Activated CD4-positive, CD25-positive, alpha-beta regulatory T cell treated with anti-CD3 and anti-CD28 coated beads, Interleukin-2, amount 50 U/mL, for 24 hours (primary cell): ENCODE measurements around the gene CADM2.

Experiments
- ATAC-seq, 2 donors: fragments of 150-1000 bp; cut with Tn5 transposase; one replicate each; pipeline ENCODE4 v1.10.0; 2021; ENCODE audit warnings: mild to moderate bottlenecking in 1 of 2, moderate library complexity in 1 of 2

The CADM2 gene

DNA sequence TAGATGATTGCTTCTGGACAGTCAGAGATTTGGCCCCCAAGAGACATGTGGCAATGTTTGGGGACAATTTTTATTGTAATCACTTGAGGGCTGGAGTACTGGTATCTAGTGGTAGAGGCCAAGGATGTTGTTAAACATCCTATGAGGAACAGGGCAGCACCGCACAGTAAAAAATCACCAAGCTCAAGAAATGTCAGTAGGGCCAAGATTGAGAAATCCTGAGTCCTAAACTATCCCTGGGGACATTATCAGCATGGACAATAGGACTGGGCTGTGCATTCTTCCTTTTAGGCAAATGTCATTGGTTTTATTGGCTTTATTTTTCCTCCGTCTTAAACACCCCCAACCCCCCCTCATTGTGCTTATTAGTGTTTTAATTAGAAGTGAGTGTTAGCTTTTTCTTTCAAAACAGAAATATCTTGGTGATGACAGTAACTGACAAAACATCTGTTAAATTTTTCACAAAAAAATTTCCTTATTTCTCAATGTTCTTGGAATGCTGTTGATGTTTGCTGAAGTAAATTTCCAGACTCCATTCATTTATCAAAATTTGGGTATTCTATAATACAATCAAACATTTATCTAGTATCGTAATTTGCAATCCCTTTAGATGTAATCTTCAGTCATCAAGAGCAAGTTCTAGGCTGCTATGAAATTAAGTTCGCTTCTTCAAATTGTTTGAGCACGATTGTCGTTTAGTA is 1087.8 kb downstream of the CADM2 start:
- no peak for ATAC-seq

DNA sequence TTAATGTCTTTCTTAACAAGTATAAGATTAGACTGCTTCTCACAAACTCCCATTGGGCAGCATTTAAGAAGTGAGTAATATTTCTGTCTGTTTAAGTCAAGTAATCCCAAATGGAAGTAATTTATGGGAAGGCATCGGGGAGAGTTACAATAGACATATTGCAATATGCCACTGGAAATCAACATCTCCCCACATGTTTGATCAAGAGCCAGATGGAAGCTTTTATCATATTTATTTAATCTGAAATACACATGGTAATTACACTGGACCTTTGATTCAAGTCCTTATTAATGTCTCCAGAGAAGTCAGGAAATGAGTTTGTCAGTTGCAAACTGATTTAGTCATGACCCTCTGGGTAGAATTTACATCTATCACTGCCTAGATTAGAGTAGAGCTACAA is 1088.4 kb downstream of the CADM2 start:
- ATAC-seq, result no peak

DNA sequence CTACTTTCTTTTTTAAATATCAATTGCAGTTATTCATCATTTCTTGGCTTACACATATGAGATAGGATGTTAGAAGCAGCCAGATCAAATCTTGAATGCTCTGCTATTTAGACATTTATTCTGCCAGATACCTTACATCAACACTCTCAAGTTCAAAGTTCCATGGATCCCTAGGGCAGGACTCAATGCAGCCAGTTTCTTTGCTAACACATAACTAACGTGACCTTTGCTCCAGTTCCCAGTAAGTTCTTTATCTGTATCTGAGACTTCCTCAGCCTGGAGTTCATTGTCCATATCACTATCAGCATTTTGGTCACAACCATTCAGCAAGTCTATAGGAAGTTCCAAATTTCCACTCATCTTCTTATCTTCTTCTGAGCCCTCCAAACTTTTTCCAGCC is 1092.3 kb downstream of the CADM2 start:
- no peak for ATAC-seq

DNA sequence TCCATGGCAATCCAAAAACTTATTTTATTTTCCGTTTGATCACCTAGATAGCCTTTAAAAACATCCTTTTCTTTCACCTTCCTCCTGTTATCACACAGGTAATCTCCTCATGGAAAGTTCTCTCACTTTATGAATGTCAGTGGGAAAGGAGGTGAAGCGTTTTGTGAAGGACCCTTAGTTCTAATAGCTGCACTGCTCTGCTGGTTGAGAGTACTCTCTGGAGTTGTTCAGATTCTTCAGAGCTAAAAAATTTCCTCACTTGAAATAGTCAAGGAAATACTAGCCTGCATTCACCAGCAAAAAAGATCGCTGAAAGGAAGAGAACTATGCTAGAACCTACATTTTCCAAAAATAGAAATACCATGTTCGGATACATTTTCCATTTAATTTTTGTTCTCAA is 1097.2 kb downstream of the CADM2 start:
- ATAC-seq, result no peak

DNA sequence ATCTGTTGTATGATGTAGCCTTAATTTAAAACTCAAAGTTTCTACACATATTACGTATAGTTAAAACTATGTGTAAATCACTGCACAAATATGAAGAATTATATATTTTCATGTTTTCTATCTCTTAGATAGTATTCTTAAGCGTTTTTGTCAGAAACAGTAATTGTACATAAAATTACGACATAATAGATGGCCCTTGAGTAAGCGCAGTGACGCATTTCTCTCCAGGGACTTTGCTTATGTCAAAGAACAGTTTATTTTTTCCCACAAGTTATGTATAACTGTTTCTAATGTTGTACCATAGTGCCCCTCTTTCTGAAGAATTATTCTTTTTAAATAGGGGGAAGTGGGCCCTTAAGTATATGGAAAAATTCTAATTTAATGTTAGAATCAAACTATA is 1098.2 kb downstream of the CADM2 start:
- no peak for ATAC-seq

DNA sequence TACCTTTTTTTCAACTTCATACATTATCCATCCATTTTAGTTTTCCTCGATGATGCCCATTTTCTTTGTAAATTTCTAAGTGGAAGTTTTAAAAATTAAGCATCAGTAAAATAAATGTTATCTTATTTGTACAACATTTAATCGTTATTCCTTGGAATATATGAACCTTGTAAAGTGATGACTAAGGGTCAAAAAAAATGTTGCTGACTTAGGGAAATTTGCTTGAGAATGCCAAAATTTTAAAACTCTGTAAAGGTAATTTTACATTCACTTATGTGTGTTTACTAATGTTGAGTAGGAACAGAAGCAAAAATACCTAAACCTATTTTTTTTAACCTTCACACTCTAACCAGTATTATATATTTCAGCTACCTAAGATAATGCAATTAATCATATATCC is 1115.0 kb downstream of the CADM2 start:
- ATAC-seq, result no peak

DNA sequence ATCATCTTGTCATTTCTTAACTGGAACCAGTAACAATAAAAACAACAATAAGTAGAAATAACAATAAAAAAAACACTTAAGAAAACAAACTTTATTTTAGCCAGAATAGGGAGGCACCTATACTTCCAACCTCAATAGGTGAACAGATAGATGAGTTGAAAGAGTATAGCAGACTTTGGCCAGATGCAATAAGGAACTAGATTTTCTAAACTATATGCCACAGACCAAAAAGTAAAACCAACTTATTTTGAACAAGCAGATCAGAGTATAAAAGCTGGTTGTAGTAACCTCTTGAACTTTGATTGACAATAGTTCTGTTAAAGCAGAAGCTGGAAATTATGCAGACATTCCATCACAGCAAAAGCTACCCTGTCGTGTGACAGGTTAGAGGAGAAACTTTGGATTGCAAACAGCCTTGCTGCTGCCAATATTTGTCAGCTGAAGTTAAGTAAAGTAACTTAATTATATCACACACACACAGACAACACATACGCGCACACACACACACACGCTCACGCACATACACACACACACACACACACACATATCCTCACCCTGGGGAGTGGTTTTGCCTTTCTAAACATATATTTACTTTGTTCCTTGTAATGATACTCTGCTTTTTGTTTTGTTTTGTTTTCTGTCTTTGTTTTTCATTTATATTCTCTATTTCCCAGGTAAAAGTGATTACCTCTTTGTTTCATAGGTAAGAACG is 1128.5 kb downstream of the CADM2 start:
- ATAC-seq, result no peak

DNA sequence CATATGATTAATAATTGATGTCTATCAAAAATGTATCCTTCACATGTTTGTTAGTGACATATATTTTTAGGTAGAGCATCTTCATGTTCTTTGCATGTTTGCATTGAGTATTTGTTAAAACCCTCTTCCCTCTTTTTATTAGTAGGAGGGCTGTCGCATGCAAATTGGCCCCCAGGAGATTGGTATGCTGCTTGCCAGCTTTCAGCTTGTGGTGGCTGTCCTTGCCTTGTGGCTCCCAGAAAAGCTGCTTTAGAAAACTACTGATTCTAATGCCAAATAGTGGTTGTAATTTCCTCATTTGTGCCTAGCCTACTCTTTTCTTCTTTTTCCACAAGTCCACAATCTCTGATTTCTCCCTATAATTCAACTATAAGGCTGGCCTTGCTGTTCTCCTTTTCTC is 1145.4 kb downstream of the CADM2 start:
- ATAC-seq, result no peak

DNA sequence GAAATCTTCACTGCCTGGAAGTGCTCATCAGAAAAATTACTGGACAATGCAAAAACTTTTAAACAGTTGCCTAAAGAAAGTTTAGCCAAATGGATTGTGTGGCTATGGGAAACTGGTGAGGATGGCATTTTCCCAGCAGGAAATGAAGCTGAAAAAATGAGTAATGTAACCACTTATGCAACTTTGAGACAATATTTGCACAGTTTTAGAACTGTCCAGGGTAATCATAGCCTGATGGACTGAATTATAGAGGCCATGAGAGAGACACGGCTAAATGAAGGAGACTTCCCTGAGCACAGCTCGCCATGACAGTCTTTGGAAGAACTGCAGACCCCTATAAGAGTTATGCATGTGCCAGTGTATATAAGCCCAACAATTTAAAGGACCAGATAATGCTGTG is 1150.6 kb downstream of the CADM2 start:
- no peak for ATAC-seq
